Stimulated activated CD8-positive, alpha-beta memory T cell treated with anti-CD3 and anti-CD28 coated beads, Interleukin-4, amount 100 ng/mL, for 1 hour (primary cell): ENCODE results near the gene XAF1.
"Not testable (repeated sequence)": the region's sequence is repeated elsewhere in the genome, so short reads cannot be mapped to it uniquely, and the experiment has no call there.

Experiments used
- DNase-seq, 2 donors: peaks; one replicate each; pipeline ENCODE4 v3.0.0-alpha.2; 2020; ENCODE audit warnings: low read depth in 2 of 2, low spot score in 1 of 2

The XAF1 gene

DNA sequence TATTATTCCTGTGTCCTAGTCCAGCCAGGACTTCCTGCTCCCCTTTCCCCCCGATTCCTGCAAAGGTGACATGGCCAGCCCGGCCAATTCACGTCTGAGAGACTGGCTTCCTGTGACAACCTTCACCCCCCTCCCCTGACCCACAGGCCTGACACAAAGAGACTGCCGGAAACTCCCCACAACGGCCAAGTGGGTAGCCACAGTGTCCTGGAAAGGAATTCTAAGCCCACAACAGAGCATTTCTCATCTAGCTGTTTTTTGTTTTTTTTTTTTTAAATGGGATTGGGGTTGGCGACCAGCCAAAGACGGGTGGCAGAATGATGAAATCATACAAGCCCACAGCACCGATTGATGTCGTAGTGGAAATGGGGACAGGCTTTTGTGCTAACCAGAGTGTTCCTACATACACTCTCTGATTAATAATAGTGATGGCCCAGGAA is 2.8 kb upstream of the XAF1 start:
- DNase-seq = peak in 1 of 2 donors; percentile 54

DNA sequence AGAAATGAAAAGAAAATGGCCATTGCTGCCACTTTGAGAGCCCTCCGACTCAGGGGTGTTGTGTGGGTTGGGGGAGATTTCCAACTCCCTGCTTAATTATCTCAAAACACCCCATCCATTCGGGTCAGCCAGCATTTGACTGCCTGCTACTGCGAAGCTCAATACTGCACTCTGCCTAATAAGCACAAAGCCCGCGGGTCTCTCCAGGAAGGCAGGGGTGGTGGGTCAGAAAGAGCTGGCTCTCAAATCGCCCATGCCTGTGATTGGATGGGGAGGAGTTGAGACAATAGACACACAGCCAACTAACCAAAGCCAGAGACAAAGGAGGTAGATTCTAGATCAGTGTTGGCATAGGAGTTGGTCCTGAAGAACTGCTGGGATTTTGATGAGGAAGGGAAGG is 2.3 kb upstream of the XAF1 start:
- DNase-seq = no peak

DNA sequence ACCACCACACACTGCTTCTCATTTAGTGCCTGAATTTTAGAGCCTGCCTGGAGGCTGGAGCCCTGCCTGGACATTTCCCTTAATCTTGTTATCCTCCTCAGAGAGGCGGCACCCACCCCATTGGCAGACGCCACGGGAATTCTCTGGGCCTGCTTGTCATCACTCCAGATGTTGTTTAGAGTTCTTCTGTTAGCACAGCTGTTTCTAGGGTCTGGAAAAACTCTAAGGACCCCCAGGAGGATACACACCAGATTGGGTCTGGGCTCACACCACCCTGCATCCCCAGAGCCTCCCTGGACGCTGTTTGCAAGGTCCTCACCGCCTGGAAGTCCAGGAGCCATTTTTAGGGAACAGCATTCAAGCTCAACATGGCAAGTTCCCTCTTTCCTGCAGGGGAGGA is 565 bp upstream of the XAF1 start:
- no peak for DNase-seq

DNA sequence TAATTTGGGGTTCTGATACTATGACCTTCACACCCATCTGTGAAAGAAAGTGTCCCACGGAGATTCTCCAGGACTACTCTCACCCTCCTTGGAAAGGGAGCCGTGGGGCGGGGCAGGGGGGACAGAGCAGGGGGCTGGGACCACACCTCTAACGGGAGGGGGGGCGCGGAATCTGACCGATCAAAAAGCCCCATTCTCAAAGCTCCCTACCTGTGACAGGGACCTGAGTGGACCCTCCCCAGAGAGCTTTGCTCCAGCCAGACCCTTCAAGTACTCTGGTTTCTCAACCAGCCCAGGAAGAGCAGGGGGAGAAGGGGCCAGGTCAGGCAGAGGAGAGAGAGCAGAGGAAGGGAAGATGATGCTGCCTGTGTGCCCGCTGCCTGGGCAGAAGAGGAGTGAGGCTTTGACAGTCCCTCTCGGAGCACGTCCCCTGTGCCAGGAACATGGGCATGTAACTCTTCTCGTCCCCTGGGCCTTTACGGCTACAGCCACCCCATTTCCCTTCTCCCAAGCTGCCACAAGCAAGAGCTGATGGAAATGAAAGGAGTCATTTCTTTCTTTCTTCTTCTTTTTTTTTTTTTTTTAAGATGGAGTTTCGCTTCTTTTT is 682 bp downstream of the XAF1 start:
- no peak for DNase-seq

DNA sequence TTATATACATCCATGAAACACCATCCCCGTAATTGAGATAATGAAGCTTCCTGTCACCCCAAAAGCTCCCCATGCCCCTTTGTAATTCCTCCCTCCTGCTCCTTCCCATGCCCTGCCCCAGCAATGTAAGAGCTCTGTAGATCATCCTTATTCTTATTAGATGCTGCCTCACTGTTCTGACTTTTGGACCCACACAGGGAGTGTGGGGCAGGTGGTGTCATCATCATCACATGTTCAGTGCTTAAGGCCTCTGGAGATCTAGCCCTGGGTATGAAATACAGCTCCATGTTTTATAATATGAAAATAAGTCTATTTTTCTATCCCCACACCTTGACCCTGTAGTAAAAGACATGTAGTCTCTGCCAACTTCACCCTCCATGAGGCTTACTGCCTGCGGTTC is 1.9 kb downstream of the XAF1 start:
- no peak for DNase-seq

DNA sequence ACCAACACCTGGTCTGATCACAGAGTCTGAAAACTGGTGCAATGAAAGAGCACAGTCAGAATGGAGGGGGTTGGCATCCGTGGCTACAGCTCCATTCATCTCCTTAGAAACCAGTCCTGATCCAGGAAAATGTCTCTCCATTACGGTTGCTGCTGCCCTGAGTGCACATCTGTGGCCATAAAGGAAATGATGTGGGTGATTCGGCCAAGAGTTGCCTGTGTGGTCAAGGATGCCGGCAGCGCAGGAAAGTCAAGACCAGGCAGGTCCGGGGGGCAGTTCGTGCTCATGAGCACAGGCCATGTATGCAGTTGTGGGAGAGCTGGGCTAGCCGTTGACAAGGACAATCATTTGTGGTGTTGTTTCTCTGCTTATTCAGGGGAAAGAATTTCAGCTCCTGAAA is 5.9 kb downstream of the XAF1 start:
- no peak for DNase-seq

DNA sequence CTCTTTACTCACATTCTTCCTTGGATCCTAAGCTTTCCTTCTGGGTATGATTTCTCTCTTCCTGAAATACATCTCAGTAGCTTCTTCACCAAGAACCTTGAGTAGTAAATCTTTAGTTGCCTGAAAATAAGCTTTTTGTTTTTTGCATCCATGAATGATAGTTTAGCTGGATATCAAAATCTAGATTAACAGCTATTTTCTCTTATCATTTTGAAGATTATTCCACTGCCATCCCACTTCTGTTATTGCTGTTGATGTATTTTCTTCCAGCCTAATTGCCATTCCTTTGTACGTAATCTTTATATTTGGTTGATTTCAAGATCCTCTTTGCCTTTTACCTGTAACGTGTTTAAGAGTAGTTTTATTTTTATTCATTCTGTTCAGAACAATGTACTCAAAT is 12.6 kb downstream of the XAF1 start:
- no peak for DNase-seq

DNA sequence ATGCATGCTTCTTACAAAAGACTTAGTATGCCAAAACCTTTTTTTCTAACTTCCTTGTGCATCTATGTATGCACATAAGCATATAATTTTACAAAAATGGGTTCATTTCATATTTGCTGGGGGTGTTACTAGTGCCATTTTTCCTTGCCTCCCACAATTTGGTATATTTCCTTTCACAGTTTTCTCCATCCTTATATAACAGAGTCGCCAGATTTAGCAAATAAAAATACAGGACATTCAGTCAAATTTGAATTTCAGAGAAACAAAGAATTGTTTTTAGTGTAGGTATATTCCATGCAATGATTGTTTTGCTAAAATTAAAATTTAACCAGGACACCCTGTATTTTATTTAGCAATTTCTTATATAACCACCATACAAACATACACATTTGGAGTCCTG is 16.2 kb downstream of the XAF1 start:
- DNase-seq = no peak

DNA sequence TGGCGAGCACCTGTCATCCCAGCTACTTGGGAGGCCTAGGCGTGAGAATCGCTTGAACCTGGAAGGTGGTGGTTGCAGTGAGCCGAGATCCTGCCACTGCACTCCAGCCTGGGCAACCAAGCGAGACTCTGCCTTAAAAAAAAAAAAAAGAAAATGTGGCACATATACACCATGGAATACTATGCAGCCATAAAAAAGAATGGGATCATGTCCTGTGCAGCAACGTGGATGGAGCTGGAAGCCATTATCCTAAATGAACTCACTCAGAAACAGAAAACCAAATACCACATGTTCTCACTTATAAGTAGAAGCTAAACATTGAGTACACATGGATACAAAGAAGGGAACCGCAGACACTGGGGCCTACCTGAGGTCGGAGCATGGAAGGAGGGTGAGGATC is 19.1 kb downstream of the XAF1 start:
- DNase-seq = not testable (repeated sequence)

DNA sequence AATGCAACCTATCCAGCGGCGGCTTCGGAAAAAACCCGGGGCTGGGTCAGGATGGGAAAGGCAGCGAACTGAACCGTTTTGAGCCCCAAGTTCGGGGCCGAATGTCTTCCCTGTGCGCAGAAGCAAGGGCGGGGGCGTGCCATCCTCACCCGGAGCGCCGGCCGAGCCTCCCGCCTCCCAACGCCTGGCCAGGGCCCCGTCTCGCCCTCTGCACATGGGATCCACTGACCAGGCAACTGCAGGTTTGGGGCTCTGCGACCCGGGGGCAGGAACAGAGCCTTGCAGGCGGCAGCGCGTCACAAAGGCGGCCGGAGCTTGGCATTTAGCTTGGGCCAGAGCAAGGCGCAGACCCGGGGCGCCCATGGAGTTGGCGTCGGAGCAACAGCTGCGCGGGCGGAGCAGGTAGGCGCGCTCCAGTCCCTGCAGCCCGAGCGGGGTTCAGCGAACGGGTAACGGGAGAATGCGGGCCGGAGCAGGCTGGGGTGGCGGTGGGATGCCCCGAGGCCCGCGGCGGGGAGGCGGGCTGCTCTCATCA is 20.1 kb downstream of the XAF1 start, which contains the start of gene FBXO39:
FBXO39 (plus strand) TSS at position 345 of the 535 bp plus-strand sequence. CDS start 3,654 bp downstream, outside the sequence.
- no peak for DNase-seq

DNA sequence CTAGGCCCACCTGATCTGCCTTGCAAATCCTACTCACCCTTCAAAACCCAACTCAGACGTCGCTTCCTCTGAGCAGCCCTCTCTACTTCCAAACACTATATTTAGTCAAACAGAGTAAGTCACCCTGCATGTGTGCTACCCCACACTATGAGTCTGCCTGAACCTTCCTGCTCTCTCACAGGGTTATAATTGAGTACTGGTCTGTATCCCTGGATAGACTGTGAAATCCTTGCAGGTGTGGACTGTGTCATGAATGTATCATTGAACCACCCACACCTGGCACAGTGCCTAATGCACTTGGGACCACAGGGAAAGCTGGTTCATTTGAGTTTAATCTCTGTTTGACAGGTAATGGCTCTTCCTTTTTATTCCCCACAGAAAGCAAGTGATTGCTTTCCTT is 23.6 kb downstream of the XAF1 start:
- DNase-seq = no peak

DNA sequence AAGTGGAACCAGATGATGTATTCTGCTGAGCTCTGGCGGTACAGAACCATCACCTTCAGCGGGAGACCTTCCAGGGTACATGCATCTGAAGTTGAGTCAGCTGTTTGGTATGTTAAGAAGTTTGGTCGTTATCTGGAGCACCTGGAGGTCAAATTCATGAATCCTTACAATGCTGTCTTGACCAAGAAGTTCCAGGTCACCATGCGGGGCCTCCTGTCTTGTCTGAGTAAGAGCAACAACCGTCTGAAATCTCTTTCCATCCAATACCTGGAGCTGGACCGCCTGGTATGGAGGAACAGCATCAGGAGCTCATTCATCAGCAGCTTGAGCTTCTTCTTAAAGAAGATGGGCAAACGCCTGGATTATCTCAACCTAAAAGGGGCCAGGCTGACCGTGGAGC is 24.2 kb downstream of the XAF1 start:
- no peak for DNase-seq

DNA sequence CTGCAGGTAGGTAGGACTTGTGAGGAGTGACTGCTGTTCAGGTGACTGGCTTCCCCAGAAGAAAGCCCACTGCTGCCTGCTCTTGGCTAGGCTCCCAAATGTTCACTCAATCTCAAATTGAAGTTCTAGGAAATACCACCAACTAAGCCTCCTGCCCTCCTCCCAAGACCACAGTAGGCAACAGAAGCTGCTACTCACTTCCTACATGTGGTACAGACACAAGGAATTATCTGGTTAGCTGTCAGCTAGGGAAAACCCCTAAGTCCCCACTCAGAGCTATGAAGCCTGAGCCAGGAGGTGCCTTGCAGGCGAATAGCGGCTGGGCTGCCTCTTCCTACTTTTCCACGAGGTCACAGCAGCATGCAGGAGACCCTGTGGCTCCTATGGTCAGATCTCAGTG is 25.0 kb downstream of the XAF1 start:
- no peak for DNase-seq

DNA sequence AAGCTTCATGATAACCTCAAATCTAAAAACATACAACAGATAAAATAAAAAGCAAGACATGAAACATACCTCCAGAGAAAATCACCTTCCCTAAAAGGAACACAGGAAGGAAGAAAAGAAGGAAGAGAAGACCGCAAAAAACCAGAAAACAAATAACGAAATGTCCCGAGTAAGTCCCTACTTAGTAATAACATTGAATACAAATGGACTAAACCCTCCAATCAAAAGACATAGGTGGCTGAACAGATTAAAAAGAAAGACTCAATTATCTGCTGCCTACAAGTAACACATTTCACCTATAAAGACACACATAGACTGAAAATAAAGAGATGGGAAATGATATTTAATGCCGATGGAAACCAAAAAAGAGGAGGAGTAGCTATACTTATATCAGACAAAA is 26.4 kb downstream of the XAF1 start:
- no peak for DNase-seq

DNA sequence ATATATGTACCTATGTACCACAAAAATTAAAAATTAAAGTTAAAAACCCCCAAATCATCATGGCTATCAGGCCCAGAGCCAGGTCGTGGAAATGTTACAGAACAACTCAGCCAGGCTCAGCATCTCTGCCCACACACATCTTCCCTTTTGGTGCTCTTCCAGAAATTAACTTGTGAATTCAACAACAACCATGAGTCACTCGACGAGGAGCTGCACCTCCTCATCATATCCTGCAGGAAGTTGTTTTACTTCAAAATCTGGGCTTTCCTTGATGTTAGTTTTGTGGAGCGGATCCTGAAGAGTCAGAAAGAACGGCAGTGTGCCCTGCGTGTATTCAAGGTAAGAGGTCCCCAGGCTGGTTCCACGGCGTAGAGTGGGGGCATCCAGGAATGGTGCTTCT is 30.8 kb downstream of the XAF1 start:
- no peak for DNase-seq

DNA sequence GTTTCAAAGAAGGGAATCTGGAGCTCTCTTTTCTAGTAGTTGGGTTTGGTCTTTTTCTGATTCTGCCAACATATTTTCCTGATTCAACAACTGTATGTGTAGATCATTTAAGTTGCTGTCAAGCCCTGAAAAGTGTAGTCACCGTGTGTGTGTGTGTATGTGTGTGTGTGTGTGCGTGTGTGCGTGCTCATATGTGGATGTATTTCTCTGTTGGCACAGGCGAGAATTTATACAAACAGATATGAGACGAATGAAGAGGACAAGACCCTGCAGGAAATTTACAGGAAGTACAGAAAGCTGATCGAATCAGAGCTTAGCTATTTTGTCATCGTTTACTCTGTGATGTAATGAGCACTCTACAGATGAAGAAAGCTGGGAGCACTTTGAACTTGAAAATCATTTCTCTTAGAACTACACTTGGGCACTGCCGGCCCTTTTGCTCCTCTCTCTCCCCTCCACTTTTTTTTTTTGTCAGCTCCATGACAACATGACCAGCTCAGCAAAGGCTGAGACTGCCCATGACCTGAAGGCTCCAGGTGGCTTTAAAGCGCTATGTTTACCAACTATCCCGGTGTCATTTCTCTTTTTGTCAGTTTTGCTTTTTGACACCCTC is 31.3 kb downstream of the XAF1 start:
- no peak for DNase-seq

DNA sequence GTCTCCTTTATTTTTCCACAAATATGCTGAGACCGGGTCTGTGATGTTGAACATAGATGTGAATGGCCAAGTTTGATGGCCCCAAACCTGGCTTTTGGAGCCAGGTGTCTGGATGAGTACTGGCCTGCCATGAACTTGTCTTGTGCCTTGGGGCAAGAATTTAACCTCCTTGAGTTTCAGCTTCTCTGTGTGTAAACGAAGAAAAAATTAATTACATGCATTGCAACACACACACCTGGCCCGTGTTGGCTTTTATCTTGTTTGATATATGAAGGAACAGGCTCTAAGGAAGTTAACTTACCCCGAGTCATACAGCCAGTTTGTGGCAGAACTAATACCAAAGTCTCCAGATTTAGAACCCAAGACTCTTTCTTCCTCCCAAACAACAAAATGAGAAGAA is 33.3 kb downstream of the XAF1 start:
- DNase-seq = no peak

DNA sequence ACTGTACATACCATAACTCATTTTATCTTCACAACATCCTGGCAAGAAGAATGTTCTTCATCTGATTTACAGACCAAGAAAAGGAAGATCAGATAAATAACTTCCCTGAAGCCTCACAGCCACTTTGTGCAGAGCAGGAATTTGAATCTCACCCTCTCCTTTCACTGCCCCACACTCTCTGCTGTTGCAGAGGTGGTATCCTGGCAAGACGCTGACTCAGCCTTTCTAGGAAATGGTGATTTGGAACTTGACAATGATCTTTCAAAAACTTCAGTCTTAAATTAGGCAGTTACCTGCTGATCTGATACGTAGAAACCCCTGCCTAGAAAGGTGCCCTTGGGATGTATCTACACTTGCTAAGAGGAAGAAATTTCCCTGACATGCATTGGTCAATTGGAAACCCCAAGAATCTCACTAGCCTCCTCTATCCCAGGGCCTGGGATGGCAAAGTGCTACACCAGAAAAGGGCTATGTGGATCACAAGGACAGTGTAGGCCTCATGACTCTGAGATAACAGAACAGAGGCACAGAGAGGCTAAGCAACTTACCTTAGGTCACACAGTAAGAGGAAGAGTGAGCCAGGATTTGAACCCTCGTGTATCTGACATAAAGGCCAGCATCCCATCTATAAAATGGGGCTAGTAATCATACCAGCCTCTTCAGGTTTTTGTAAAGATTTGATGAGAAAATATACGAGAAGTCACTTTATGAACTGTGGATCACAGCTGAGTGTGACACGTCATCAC is 38.1 kb downstream of the XAF1 start:
- no peak for DNase-seq

DNA sequence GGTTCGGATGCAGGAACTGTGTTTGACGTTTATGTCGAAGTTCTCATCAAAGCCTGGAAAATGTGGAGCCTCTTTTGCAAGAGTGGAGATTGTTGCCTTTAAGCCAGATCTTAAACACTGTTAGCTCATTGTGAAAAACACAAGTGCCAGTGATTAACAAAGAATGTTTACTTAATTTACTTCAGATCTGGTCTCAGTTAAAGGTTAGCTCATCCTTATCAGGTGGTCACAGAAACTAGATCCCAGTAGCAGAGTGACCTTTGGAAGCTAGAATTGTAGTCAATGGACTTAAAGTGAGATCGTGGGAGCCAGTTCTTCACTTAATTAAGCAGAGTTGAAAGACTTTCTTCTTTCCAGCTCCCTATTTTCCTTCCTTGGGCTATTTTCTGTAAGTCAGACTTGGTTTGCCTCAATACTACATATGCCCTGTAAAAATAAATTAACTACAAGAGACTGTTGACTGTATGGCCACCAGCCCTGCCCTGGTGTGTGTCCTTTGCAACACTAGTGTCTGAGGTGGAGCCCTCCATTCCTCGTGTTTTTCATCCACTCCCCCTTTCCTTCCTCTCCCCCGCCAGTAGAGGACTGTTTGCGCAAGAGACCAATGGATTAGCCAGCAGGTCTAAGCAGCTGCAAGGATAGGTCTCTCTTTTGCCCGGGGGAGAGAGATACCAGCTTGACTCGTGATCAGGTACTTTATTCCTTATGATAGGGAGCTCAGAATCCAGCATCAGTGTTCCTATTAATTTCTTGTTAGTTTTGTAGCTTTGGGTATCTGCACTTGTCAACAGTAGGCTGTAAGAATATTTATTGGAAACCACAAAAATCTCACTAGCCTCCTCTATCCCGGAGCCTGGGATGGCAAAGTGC is 40.4 kb downstream of the XAF1 start:
- no peak for DNase-seq

DNA sequence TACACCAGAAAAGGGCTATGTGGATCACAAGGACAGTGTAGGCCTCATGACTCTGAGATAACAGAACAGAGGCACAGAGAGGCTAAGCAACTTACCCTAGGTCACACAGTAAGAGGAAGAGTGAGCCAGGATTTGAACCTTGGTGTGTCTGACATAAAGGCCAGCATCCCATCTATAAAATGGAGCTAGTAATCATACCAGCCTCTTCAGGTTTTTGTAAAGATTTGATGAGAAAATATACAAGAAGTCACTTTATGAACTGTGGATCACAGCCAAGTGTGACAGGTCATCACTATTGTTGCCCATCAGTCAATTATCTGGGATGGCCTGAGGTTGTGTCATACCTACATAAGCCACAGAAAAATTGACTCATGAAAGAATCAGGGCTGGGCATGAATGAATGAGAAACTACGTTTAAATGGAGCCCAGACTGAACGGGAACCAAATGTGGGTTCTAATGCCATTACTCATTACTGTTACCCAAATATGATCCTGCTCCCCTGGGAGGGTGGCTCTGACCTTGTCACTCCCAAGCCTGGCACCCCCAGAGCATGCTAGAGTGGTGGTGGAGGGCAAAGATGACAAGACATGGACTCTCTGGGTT is 41.1 kb downstream of the XAF1 start:
- no peak for DNase-seq
